Fibroblast of skin of scalp (primary cell): ENCODE results near the gene ADCY2.

Experiments
- DNase-seq: peaks from one replicate; pipeline ENCODE4 v3.0.0-alpha.2; 2013

Gene ADCY2

DNA sequence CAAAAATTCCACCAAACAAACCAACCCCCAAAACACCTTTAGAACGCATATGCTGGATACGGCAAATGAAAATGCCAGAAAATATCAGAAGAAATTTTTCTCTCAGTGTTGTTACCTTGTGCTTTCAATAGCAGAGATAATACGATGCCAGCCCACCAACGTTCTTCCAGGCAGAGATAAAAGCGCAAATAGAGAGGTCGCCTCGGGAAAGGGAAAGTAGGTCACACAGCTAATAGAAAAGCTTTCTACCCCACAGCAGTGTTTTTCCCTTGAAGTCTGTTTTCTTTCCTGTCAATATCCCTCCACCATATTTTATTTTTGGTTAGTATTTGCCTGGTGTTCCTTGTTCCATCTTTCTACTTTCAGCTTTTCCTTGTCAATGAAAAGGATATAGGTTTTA, 353.7 kb downstream of the ADCY2 start:
- no peak for DNase-seq

GRCh38 chr5:7751874-7752273, 355.9 kb downstream of the ADCY2 start:
- DNase-seq = no peak

DNA sequence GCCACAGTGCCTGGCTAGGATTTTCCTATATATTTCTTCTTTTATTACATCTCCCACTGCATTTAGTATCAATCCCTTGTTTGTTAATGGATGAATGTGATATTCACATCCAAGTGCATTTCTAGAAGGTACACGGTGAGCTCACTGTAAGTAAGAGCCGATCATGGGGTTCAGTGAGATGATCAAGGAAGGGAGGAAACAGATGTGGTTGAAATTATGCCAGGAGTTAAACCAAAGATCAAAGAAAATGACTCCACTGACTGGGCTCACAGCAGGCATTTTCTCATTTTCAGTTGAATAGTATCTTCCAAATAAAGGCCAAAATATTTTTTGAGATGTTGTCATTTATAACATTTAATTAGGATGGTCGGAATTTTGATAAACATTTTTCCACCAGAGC, 357.2 kb downstream of the ADCY2 start:
- DNase-seq = no peak

GRCh38 chr5:7753596-7753995, 357.7 kb downstream of the ADCY2 start:
- no peak for DNase-seq

- no peak for DNase-seq
Observed at GRCh38 chr5:7754490-7754889, 358.6 kb downstream of the ADCY2 start.

DNA sequence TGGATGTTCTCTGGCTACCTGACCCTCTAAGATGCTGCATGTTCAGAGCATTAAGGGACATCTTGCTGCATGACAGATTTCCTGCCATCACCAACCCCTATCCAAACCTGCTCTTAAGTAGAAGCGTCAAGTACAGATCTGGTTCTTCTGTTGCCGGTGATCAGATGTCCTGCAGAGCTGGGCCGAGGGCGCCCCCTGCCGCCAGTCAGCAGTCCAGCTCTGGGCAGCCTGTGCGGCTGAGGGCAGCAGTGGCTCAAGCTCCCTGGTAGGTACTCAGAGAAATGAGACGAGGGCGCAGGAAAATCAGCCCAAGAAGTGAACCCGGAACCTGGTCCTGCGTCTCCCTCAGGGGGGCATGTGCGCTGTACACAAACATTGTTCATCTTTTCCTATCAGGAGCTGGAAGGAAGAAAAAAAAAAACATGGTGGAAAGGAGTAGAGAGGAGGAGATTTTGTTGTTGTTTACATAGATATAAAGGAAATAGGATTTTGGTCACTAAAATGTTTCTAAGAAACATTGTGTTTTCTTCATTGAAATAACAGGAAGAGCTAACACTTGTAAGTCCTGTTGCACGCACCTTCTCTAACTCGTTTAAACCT, 359.2 kb downstream of the ADCY2 start:
- peak; percentile 43 for DNase-seq

DNA sequence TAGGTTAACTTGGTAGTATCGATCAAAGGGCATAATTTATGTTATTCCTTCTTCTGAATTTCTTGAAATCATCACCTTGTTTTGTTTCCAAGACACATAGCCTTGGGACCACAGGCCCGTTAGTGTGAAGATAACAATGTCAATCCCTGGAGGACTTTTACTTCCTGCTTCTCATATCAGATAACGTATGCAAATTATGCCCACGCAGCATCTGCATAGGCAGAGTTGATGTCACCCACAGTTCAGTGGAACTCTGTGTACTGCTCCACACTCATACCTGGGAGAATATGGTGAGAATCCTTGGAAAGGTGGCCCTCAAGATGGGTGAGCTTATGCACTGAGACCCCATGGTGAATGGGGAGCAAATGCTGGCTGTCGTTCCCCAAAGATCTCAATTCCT, 360.0 kb downstream of the ADCY2 start:
- no peak for DNase-seq

DNA sequence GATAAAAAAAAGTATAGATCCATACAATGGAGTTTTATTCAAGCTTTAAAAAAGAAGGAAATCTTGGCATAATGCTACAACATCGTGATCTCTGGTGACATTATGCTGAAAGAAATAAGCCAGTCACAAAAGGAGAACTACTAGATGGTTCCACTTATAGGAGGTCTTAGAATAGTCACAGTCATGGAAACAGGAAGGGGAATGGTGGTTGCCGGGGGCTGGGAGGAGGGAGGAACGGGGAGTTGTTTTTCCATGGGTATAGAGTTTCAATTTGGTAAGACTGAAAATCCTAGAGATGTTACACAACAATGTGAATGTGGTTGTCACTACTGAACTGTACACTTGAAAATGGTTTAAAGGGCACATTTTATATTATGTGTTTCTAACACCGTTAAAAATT, 360.5 kb downstream of the ADCY2 start:
- DNase-seq = no peak

DNA sequence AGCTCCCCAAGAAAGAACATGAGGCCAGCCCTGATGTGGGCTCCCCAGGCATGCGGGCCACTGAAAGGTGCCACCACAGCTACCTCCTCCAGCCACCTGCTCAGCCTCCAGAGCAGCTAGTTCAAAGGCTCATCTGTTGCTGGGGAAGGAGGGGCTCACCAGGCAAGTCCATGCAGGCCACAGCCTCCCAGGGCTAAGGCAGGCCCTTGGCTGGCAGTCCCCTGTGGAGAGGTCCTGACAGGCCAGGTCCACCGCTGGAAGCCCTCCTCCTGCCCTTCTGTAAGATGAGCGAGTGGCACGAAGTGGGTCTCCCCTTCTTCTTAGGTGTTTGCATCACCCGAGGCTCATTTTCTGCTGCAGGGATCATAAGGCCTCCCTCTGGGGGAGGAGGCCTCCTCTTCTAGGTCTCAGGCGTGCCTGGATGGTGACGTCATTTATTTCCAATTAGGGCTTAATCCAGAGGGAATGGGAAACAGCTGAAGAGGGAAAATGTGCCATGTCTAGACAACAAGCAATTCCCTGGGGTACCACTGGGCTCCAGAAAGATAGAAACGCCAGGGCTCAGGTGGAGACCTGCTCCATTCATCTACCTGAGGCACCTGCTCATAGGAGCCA, 363.4 kb downstream of the ADCY2 start:
- peak; percentile 55 for DNase-seq

DNA sequence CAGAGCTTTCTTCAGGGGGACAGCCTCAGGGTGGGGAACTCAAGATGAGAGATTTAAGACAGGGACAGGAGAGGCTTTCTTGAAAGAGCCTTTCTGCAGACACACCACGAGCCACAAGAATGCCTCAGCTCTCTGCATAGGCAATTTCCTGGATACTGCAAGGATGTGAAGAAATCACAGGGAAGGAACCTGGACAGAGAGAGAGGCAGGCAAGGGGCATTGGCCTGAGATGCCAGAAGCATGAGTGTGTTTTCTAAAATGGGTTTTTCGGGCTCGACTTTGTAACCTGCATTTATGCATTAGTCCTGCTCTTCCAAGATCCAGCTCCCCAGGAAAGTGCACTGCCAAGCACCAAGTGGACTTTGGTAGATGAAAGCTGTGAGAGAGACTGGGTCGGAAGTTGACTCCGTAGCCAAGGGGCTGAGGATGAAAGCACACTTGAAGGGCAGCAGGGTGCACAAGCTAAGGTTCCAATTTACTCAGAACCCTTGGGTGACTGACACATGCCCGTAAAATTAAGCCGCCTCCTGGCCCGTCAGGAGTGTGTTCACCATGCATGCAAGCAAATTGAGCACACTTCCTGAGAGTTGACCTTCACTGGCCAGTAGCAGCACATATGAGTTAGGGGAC, 364.1 kb downstream of the ADCY2 start:
- DNase-seq = no peak

DNA sequence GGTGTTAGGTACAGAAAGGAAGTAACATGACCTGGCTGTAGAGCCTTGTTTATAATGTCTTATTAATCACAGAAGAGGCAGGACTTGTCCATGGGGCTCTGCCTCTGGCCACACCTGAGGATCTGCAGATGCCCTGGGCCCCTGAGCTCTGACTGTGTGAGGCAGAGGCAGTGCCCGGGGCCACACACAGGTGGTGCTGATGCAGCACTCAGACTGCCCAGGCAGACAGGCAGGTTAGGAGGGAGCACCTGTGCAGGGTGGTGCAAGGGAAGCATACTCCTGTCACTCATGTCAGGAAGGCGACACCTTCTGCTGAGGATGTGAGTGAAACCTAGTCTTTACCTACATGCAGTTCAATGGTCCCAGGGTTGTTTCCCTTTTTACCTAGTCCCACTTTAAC, 366.3 kb downstream of the ADCY2 start:
- DNase-seq = no peak

DNA sequence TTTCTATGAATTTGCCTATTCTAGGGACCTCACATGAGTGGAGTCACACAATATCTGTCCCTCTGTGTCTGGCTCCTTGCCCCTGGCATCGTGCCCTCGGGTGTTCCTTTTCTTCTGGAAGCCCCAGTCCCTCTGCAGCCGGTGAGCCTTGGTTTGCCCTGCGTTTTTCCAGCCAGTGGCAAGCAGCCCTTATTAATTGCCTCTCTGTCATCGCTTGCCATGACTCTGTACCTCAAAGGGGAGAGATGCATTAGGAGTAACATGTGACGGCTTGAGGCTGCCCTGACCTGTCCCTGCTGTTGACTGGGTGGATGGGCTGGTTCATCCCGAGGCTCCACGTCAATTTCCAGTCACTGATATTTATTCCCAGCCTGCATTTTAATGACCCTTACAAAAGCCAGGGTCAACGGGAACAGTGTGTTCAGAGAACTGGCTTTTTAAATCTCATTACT, 367.7 kb downstream of the ADCY2 start:
- no peak for DNase-seq

DNA sequence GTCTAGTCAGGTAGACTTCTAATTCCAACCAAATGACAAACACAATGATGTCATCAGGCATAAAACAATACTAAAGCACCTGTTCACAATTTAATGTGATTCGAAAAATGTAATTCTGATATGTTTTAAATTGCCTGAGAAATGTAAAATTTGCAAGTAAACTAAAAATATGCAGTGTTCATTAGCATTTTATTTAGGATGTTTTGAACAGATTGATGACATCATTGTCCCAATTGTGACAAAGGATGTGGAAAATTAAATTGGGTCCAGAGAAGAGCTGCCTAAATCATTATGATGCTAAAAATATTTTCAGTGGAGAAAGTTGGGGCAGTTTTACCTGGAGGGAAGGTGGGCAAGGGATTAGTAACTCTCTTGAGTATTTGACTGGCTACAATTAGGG, 368.5 kb downstream of the ADCY2 start:
- DNase-seq = no peak

- no peak for DNase-seq
Observed at GRCh38 chr5:7770436-7770835, 374.5 kb downstream of the ADCY2 start.

- DNase-seq = no peak
Observed at GRCh38 chr5:7772141-7772540, 376.2 kb downstream of the ADCY2 start.

GRCh38 chr5:7773178-7773577, 377.2 kb downstream of the ADCY2 start:
- no peak for DNase-seq

DNA sequence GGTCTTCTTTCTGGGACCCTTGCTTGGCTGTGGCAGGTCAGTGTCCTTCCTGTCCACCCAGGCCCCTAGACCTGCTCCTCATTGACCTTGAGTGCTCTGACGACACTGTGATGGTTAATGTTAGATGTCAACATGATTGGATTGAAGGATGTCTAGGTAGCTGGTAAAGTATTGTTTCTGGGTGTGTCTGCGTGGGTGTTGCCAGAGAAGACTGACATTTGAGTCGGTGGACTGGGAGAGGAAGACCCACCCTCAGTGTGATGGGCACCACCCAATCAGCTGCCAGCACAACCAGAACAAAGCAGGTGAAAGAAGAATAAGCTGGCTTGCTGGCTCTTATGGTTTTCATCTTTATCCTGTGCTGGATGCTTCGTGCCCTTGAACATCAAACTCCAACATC, 380.5 kb downstream of the ADCY2 start:
- DNase-seq = no peak

DNA sequence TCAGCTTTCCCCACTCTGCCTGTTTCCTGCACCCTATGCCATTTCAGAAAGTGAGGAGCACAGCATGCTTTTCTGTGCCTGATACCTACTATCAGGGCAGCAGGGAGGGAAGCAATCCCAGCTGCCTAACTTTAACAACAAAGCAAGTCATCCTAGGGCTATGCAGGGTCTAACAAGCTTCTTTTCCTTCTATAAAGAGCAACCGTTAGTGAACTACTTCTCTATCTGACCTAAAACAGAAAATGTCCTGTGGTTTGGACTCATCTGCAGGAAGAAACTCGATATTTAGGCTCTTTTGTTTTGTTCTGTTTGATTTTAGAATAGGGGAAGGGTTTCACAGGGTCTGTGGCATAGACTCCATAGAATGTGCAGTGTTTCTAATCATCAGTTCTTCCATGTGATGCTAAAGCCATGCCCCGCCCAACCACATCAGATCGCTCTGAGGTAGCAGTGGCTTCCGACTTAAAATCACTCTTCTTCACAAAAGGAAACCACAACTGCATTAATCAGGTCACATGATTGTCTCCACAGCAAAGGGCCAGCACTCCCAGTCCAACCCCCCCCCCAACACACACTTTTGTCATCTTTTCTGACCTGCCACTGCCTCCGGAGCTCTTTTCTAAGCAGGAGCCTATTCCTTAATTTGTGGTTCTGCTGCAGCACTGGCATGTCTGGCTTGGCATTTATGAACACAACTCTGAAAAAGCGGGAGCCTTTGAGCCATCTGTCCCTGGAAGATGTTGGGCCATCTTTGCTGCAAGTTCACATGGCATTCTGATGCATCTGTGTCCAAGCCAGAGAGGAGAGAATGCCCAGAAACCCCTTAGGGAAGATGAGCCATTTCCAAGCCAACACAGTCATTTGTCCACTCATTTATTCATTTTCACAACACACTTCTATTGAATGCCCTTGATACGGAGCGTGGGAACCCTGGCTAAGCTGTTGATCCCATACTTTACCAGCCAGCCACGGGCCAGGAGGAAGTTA, 383.4 kb downstream of the ADCY2 start:
- no peak for DNase-seq

DNA sequence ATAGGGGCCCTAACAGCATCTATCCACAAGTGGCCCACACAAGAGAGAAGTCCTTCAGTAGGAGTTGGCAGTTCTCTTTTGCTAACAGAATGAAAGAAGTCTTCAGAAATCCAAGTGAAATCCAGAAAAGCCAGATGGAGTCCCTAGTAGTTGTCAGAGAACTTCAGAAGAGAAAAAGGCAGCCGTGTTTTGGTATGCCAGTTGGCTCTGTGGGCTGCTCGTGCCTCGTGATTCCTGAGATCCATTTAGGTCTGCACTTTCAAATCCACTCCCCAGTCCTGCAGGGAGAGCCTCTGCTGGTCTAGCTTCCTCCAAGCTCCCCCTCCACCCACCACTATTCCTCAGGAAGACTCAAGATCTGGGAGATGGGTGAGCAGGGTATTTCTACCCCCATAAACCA, 386.0 kb downstream of the ADCY2 start:
- no peak for DNase-seq

DNA sequence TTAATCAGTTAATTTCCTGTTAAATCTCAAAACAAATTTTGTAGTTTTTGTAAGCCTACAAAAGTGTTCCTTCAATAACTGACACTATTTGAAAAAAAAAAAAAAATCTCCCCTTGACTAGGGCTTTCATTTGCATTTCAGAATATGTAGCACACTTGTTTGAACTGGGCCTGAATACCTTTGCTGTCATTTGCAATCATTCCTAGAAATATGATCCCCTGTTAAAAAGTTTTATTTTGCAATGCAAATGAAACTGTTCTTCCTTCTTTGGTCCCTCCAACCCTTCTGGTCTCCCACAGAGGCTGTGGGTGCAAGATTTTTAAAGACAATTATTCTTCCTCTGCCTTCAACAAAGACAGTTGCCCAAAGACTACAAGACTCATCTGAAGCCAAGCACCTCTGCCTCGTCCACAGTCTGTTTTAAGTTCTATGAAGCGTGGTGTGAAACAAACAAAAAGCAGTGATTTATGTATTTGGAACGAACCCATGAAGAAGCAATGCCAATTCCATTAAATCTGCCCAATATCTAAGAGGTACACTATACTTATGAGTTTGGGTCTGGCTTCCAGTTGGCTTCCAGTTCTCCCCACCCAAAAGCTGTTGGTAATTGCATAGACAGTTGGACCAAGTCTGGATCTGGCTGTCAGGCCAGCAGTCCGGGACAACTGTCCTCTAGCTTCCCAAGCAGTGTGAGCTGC, 388.9 kb downstream of the ADCY2 start:
- DNase-seq = no peak

DNA sequence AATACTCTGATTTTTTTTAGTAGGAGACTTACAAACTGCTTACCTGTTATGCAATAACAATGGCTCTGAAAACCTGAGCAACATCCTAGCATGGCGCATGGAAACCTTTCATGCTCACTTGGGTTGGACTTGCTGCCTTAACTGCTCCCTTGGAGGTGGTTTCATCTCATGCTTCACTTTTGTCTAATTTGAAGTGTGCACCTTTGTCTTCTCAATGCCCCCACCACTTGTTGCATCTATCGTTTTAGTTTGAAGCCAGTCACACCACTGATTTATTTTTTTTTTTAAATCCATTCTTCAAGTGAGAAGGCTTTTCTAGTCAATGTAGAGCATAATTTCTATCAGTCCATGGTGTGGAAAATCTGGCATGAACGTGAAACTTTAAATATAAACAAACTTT, 391.8 kb downstream of the ADCY2 start:
- DNase-seq = no peak

- DNase-seq = no peak
Observed at GRCh38 chr5:7789567-7789966, 393.6 kb downstream of the ADCY2 start.

DNA sequence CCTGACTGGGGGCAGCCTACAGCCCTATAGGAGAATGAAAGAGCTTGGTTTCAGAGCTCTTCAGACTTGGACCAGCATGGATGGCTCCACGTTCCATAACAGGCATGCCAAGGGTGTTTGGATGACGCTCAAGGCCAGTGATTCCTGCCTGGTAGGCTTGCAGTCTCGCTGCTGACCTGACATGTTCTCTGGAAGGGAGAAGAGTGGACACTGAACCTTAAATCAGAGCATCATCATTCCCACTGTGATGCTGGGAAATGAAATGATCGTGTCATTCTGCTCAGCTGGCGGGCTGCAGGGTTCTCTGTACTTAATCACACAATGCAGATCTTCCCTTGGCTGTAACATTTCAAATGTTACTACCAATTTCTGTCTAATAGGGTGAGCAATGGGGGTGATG, 398.0 kb downstream of the ADCY2 start:
- no peak for DNase-seq
